NCI-H510A (cell line): ENCODE measurements around the gene TMOD1.
"Not testable (repeated sequence)": the region's sequence is repeated elsewhere in the genome, so short reads cannot be mapped to it uniquely, and the experiment has no call there.

Experiments
- DNase-seq: peaks from one replicate; lab custom pipeline; 2025; lab: John Stamatoyannopoulos, UW

Gene TMOD1

GRCh38 chr9:97498846-97499245 is 2.6 kb upstream of the TMOD1 start:
- DNase-seq, result not testable (repeated sequence)

DNA sequence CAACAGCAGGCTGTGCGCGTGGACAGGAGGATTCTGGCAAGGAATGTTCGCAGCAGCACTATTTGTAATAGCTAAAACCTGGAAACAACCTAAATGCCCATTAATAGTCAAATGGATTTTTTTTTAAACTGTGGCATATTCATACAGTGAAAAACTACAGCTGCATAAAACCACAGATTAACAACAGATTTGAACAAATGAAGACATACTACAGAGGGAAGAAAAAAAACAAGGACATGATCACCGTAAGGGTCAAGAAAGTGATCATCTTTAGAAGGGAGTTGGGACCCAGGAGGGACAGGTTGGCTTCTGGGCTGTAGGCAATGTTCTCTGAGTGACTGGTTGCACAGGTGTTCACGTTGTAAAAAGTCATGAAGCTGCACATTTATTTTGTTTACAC is 1.2 kb upstream of the TMOD1 start:
- DNase-seq, result no peak

DNA sequence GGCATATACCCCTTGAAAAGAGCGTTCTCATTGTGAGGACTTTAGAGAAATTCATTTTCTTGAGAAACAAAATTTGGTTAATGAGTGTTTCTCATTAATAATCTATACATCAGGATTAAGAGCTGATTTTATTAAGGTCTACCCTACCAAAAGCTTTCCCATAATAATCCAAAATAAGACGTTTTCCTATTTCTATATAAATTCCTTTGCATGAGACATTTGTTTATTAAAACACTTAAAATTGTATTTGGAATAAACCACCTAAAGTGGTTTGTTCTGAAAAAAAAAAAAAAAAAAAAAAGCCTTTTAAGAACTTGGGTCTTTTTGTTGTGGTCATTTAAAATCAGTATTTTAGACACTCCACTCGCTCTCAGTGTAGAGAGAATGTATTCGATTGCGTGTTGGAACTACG is 695 bp upstream of the TMOD1 start:
- DNase-seq, result no peak

- DNase-seq, result no peak
Observed at GRCh38 chr9:97501972-97502221, 431 bp downstream of the TMOD1 start.

- no peak for DNase-seq
Observed at GRCh38 chr9:97502222-97502983, 937 bp downstream of the TMOD1 start.

- no peak for DNase-seq
Observed at GRCh38 chr9:97502984-97503861, 1.8 kb downstream of the TMOD1 start.

DNA sequence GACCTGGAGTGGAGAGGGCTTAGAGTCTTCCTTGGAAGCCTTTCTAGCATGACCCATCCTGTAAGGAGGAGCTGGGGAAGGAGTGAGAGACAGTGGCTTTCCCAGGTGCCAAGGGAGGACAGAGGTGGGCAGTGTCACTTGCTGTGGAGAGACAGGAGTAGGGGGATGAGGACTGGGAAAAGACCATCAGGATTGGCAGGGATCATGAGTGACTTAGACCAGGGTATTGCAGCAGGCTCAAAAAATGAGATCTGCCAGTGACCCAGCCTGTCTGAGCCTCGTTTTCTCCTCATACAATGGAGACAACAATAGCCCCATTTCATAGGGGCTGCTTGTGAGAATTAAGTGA is 2.4 kb downstream of the TMOD1 start:
- no peak for DNase-seq

GRCh38 chr9:97504381-97505216 is 3.1 kb downstream of the TMOD1 start:
- no peak for DNase-seq

DNA sequence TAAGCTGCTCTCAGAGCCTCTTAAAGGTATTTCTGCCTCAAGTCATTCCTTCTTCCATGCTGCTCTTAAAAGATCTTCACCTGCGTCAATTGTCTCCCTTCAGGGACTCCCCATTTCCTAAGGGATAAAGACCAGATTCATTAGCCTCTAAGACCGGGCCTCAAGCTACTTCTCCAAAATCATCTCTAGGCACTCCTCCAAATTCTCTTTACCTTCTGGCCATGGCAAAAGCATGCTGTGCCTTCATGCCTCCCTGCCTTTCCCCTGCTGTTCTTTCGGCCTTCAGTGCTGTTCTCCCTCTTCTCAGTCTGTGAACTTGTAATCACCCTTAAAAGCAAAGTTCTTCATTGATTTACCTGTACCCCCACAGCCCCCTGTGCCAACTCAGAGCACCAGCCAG is 4.4 kb downstream of the TMOD1 start:
- DNase-seq, result no peak

- DNase-seq, result no peak
Observed at GRCh38 chr9:97506306-97506705, 4.8 kb downstream of the TMOD1 start.

DNA sequence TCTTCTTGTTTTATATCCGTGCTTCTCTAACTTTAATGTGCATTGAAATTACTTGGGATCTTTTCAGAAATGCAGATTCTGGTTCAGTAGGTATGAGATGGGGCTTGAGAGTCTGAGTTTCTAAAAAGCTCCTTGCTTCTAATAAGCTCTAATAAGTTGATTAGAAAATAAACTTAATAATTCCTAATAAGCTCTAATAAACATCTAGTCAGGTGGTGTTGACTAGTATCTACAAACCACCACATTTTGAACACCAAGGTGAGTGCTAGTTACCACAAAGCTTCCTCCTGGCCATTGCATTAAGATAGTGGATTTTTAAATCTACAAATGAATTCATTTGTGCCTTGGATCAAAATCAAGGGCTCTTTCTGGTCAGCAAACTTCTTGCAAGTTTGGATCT is 5.3 kb downstream of the TMOD1 start:
- DNase-seq, result no peak

DNA sequence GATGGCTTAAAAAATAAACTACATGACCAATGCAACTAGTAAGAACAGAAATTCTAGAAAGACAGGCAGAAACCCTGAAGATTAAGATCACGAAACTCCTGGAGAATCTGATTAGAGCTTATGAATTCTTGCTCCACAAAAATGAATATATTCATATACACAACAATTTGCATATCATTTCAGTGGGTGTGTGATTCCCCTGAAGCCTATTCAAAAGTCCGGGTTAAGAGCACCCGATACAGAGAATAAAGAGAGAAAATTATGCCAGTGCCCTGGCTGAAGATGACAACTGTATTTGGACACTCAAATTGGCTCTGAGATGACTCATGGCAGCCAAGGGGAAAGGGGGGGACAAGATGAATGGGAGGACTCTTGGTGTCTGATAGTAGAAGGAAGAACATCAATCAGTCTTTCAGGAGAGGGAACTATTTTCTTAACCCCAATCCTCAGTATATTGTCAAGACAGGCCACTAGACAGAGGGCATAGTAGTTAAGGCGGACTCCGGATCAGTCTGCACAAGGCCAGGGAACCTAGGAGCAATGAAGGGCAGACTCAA is 6.0 kb downstream of the TMOD1 start:
- no peak for DNase-seq

GRCh38 chr9:97508852-97509251 is 7.4 kb downstream of the TMOD1 start:
- no peak for DNase-seq

DNA sequence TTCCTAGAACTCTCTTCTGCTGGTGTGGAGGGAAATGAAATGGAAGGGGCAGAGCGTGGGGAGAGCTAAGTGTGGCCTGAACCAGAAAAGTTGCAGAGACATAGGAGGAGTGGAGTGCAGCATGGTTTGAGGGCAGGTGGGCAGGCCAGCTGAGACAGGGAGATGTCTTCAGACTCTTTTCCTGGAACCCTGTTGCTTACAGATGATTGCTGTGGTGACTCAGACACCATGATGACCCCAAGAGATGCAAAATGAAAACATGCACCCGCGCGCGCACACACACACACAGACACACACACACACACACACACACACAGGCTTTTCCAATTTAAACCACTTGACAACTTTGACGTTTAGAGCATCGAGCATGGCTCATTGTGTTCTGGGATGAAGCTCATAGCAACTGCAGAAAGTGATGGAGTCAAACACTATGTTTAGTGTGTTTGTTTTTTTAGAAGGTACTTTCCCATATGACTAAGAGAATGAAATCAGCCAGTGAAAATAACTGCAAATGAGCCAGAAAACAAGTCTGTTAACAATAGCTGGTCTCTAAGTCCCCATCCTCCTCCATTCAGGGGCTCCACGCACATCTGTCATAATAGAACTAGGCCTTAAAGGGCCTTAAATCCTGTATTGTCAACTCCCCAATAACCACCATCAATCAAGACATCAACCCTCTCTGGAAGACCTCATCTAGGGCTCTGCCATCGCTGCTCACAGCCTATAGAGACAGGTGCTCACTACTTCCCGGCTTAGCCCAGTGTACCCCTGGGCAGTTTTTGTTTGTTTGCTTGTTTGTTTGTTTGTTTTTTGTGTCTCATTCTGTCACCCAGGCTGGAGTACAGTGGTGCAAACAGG is 9.6 kb downstream of the TMOD1 start:
- no peak for DNase-seq

DNA sequence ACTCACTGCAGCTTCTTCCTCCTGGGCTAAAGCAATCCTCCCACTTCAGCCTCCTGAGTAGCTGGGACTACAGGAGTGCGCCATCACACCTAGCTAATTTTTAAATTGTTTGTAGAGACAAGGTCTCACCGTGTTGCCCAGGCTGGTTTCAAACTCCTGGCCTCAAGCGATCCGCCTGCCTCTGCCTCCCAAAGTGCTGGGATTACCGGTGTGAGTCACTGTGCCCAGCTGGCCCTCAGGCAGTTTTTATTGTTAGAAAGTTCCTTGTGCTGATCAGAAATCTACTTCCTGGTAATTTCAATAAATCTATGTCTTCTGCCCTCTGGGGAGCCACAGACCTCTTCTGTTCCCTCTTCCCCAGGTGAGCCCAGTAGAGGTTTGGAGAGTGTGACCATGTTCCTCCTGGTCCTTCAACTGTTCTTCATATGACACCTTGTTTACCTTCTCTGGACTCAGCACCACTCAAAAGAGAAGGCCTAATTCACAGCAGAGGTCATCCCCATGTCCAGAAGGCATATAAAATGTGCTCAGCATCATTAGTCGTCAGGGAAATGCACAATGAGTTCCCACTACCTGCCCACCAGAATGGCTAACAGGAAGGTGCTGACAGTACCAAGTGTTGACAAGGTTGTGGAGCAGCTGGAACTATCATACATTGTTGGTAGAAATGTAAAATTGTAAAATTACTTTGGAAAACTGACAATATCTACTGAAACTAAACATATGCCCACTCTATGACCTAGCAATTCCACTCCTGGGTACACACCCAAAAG is 10.4 kb downstream of the TMOD1 start:
- no peak for DNase-seq

- no peak for DNase-seq
Observed at GRCh38 chr9:97512966-97513560, 11.6 kb downstream of the TMOD1 start.

- no peak for DNase-seq
Observed at GRCh38 chr9:97514531-97514930, 13.1 kb downstream of the TMOD1 start.

- DNase-seq, result no peak
Observed at GRCh38 chr9:97515662-97516061, 14.2 kb downstream of the TMOD1 start.

GRCh38 chr9:97516111-97516510 is 14.6 kb downstream of the TMOD1 start:
- DNase-seq, result no peak

DNA sequence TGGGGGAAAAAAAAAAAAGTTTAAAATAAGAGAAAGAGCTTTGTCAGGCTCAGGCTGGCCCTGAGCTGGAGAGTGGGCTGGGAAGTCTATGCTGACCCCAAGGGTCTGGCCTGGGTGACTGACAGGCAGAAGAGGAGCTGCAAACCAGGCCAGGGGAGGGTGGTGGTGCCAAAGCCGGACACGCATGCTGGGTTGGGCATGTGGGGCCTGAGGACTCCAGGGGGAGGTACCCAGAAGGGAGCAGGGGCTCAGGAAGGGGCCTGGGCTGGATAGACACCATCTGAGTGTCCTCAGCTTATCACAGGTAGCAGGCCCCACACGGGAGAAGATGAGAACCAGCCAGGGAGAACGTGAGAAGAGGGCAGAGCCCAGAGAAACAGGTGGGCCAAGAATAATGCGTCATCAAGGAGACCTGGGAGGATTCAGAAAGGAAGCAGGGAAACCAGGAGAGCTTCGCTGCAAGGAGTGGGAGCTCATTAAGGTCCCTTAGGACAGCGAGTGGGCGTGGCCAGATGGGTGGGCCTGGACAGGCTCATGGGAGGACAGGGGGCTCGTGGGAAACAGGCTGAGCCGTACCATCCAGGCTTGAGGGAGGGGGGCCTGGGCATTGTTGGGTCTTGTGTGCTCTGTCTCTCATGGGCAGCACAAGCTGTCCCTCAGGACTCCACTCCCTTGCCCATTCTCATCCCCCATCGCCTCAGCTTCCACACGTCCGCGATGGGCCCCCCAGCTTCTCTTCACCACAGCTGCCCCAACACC is 16.0 kb downstream of the TMOD1 start:
- DNase-seq, result no peak
